Measurements from ENCODE around the gene NTM.

DNA sequence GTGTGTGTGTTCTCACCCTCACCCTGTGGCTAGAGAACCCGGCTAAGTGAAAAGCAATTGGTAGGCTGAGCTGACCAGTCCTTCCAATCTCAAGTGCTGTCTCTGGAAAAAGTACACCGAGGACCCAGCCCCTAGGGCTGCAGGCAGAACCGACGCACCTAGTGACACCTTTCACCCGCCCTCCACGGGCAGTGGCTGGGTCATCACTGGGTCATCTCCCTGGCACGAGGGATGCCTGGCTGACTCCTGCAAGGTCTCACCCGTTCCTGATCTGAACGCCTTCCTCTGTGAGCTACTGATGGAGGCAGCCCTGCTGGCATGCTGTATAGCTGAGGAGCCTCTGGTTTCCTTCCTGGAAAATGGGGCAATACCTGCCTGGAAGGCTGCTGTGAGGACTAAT, 311.5 kb downstream of the NTM start:
- TF ChIP-seq POLR2A (IDR thresholded peaks at IDR 0.05) (no peak), POLR2AphosphoS5 (IDR thresholded peaks at IDR 0.05) (no peak)
- TF ChIP-seq, protein P1, sequence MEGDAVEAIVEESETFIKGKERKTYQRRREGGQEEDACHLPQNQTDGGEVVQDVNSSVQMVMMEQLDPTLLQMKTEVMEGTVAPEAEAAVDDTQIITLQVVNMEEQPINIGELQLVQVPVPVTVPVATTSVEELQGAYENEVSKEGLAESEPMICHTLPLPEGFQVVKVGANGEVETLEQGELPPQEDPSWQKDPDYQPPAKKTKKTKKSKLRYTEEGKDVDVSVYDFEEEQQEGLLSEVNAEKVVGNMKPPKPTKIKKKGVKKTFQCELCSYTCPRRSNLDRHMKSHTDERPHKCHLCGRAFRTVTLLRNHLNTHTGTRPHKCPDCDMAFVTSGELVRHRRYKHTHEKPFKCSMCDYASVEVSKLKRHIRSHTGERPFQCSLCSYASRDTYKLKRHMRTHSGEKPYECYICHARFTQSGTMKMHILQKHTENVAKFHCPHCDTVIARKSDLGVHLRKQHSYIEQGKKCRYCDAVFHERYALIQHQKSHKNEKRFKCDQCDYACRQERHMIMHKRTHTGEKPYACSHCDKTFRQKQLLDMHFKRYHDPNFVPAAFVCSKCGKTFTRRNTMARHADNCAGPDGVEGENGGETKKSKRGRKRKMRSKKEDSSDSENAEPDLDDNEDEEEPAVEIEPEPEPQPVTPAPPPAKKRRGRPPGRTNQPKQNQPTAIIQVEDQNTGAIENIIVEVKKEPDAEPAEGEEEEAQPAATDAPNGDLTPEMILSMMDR (IDR thresholded peaks at IDR 0.05 in 8 of 11, conservative IDR thresholded peaks at IDR 0.05 in 3 of 11) = no peak

Data from spleen (tissue), 7 donors.